GM19351 (cell line): ENCODE data around the gene CHRNB1.

Source experiments
- ATAC-seq: cut with Tn5 transposase; IDR thresholded peaks from one replicate; pipeline ENCODE4 v1.9.1; 2021; ENCODE audit warnings: mild to moderate bottlenecking, moderate library complexity; ENCODE audit not compliant: unreplicated experiment

CHRNB1 gene

GRCh38 chr17:7415784-7416183 lies 29.1 kb upstream of the CHRNB1 start:
- ATAC-seq: no peak

GRCh38 chr17:7416323-7416722 lies 28.5 kb upstream of the CHRNB1 start:
- ATAC-seq: no peak

- no peak for ATAC-seq
These were observed 27.7 kb upstream of the CHRNB1 start for GRCh38 chr17:7417056-7417655.

- ATAC-seq: no peak
These were observed 26.2 kb upstream of the CHRNB1 start for GRCh38 chr17:7418472-7419152.

GRCh38 chr17:7419819-7420610 lies 24.8 kb upstream of the CHRNB1 start, which contains the start of gene SPEM1:
TSS of gene SPEM1 (plus strand) at chr17:7420324. CDS start at chr17:7420385, 61 bp downstream.
- ATAC-seq: no peak

- no peak for ATAC-seq
These were observed 23.7 kb upstream of the CHRNB1 start for GRCh38 chr17:7421186-7421585.

- ATAC-seq: no peak
These were observed 21.2 kb upstream of the CHRNB1 start for GRCh38 chr17:7423679-7424078.

GRCh38 chr17:7425316-7425715 lies 19.5 kb upstream of the CHRNB1 start, which contains the start of gene SPEM2:
TSS of gene SPEM2 (plus strand) at chr17:7425616. CDS start at chr17:7425689, 73 bp downstream.
- no peak for ATAC-seq

- ATAC-seq: no peak
These were observed 19.1 kb upstream of the CHRNB1 start for GRCh38 chr17:7425756-7426155.

GRCh38 chr17:7426203-7426863 lies 18.5 kb upstream of the CHRNB1 start:
- ATAC-seq: no peak

GRCh38 chr17:7426896-7427489 lies 17.9 kb upstream of the CHRNB1 start:
- ATAC-seq: no peak

- ATAC-seq: no peak
These were observed 17.3 kb upstream of the CHRNB1 start for GRCh38 chr17:7427549-7427948.

- no peak for ATAC-seq
These were observed 16.3 kb upstream of the CHRNB1 start, which contains the start of gene SPEM3 for GRCh38 chr17:7428557-7428956. TSS of gene SPEM3 (plus strand) at chr17:7428857. CDS start at chr17:7428903, 46 bp downstream.

GRCh38 chr17:7429722-7430121 lies 15.1 kb upstream of the CHRNB1 start:
- ATAC-seq: no peak

- ATAC-seq: no peak
These were observed 13.6 kb upstream of the CHRNB1 start for GRCh38 chr17:7431231-7431630.

GRCh38 chr17:7432296-7432695 lies 12.6 kb upstream of the CHRNB1 start:
- no peak for ATAC-seq

- ATAC-seq: peak; percentile 15
These were observed 8.9 kb upstream of the CHRNB1 start for GRCh38 chr17:7435676-7436555.

- no peak for ATAC-seq
These were observed 8.1 kb upstream of the CHRNB1 start for GRCh38 chr17:7436556-7437368.

- no peak for ATAC-seq
These were observed 7.4 kb upstream of the CHRNB1 start for GRCh38 chr17:7437369-7437863.
